AG09309 (cell line): ENCODE data around the gene KLC1.
A peak's percentile ranks its signal among the peaks of the same experiment; 100 is the strongest.

Experiments used
- DNase-seq: peaks from one replicate; pipeline ENCODE4 v3.0.0-alpha.2; 2010; ENCODE audit warnings: low read depth
- H3K4me3 ChIP-seq: 2 replicates; pipeline ENCODE4 v1.5.1; 2011; ENCODE audit warnings: mild to moderate bottlenecking, low read depth, low read length, moderate library complexity; ENCODE audit not compliant: control insufficient read depth
- CTCF ChIP-seq: IDR thresholded peaks from 2 replicates; pipeline ENCODE4 v1.5.1; 2011; ENCODE audit warnings: mild to moderate bottlenecking, low read depth, low read length, inconsistent platforms; ENCODE audit not compliant: insufficient read depth, control insufficient read depth; ENCODE audit errors: missing control alignments

KLC1 gene

GRCh38 chr14:103630364-103631108 lies 1.5 kb downstream of the KLC1 start:
- H3K4me3 ChIP-seq, result peak overlapping the region; percentile 63
- no peak for TF ChIP-seq CTCF
- no peak for DNase-seq

- DNase-seq, result no peak
- no peak for TF ChIP-seq CTCF
- H3K4me3 ChIP-seq, result no peak overlapping the region
These were observed 4.4 kb downstream of the KLC1 start for GRCh38 chr14:103633391-103633790.

- DNase-seq, result no peak
- H3K4me3 ChIP-seq, result no peak overlapping the region
- TF ChIP-seq CTCF, result no peak
These were observed 5.1 kb downstream of the KLC1 start for GRCh38 chr14:103634156-103634555.

- no peak overlapping the region for H3K4me3 ChIP-seq
- TF ChIP-seq CTCF, result no peak
- no peak for DNase-seq
These were observed 9.6 kb downstream of the KLC1 start for GRCh38 chr14:103638594-103638993.

- no peak for TF ChIP-seq CTCF
- DNase-seq, result no peak
- H3K4me3 ChIP-seq, result no peak overlapping the region
These were observed 12.2 kb downstream of the KLC1 start for GRCh38 chr14:103641161-103641560.

GRCh38 chr14:103646189-103646588 lies 17.2 kb downstream of the KLC1 start:
- DNase-seq, result no peak
- TF ChIP-seq CTCF, result no peak
- no peak overlapping the region for H3K4me3 ChIP-seq
